Gastrocnemius medialis (tissue), 4 donors: ENCODE measurements around the gene GRIK5.

Experiments used
- POLR2A ChIP-seq, 2 donors: fragments of 450-650 bp; IDR thresholded peaks; one replicate each; pipeline ENCODE4 v1.6.1; 2017; ENCODE audit warnings: antibody characterized with exemption in 2 of 2, mild to moderate bottlenecking in 2 of 2, moderate library complexity in 2 of 2
- TF ChIP-seq, protein P1 (sequence below), 5 experiments: fragments of 450-650 bp in 3 of 5; fragments of 200-600 bp in 2 of 5; sonication (generic) in 2 of 5; IDR thresholded peaks in 4 of 5; conservative IDR thresholded peaks in 1 of 5; 1 replicate in 4 of 5; 2 replicates in 1 of 5; pipeline ENCODE4 v1.5.1; 2016 to 2019; ENCODE audit warnings: antibody characterized with exemption in 5 of 5, mild to moderate bottlenecking in 3 of 5, moderate library complexity in 3 of 5

DNA sequence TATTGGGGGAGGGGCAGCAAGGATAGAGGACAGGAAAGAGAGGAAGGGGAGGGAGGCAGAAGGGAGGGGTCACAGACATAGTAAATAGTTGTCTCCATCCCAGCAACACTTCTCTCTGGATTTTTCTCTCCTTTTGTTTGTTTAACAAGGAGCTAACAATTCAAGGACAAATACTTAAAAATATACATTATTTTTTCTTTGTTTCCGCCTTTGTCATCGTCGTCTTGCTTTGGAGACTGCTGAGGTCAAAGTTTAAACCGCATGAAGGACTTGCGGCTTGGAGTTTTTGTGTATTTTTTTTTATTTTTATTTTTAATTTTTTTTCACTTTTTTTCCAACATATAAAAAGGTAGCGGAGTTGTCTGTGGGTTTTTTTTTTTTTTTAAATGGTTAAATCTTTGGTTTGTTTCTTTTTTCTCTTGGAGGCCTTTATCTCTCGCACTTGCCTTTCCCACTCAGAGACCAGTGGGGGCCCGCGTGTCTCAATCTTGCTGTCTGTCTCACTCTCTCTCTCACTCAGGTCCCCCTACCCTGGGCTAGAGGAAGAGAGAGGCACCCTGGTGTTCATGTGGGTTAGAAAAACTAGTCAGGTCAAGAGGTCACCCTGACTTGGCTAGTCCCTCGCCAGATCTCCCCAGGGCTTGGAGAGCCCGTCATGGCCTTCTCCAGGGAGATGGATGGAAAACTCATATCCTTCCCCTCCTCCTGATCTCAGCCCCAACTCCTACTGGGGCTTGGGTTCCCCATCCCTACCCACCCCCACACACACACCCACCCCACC, 17.0 kb upstream of the GRIK5 start:
- no peak for TF ChIP-seq POLR2A (IDR thresholded peaks at IDR 0.05)
- TF ChIP-seq, protein P1, sequence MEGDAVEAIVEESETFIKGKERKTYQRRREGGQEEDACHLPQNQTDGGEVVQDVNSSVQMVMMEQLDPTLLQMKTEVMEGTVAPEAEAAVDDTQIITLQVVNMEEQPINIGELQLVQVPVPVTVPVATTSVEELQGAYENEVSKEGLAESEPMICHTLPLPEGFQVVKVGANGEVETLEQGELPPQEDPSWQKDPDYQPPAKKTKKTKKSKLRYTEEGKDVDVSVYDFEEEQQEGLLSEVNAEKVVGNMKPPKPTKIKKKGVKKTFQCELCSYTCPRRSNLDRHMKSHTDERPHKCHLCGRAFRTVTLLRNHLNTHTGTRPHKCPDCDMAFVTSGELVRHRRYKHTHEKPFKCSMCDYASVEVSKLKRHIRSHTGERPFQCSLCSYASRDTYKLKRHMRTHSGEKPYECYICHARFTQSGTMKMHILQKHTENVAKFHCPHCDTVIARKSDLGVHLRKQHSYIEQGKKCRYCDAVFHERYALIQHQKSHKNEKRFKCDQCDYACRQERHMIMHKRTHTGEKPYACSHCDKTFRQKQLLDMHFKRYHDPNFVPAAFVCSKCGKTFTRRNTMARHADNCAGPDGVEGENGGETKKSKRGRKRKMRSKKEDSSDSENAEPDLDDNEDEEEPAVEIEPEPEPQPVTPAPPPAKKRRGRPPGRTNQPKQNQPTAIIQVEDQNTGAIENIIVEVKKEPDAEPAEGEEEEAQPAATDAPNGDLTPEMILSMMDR (IDR thresholded peaks at IDR 0.05 in 4 of 5, conservative IDR thresholded peaks at IDR 0.05 in 1 of 5), result no peak
